ENCODE measurements around the gene SYT3. TPM values are rescaled to one million over a fixed set of nuclear protein-coding genes. Genes with fewer than 3 reads are reported as not detected.

Gene SYT3
- total RNA-seq, 1 donor from 2014 or later = 2.5 TPM

DNA sequence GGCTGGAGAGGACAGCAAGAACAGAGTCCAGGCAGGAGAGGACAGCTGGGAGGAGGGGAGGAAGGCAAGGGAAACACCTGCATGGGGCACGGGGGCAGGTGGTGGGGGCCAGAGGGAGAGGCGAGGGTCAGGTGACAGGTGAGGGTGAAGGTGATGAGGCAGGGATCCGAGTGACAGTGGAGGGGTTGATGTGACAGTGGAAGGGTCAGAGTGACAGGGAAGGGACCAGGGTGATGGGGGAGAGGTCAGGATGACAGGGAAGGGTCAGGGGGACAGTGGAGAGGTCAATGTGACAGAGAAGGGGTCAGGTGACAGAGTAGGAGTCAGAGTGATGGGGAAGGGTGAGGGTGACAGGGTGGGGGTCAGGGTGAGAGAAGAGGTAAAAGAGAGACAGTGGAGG lies 38.6 kb upstream of the SYT3 start:
- Histone ChIP-seq H3K36me3 (no peaks in the 10 kb centered on the region), H3K4me1 (no peaks in the 10 kb centered on the region), H3K27me3 (no peaks in the 10 kb centered on the region), H3K27ac (no peak overlapping the region), H3K4me3 (no peak overlapping the region), H3K9me3 (no peaks in the 10 kb centered on the region)
- intact Hi-C loops (cut with DNase I) = no loop called here
- no peak for TF ChIP-seq POLR2A (IDR thresholded peaks at IDR 0.05)
- DNase-seq (ENCODE audit: extremely low spot score in 2 of 2) = no peak

DNA sequence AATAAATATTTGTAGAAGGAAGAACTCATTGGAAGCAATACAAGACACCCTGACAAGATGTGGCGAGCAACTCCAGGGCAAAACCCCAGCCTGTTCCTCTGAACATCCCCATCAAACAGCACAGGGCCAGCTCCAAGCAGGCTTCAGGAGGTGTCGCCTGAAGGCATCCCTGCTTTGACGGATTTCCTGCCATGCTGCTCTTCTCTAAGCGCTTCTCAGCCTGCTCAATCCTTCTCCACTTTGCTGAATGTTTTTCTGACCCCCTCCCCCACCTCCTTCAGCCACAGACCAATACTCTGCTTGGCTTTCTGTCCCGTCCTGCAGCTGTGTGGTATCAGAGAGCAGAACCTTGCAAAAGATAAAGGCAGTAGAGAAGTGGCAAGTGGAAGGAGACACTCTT lies 38.0 kb upstream of the SYT3 start:
- H3K4me1 ChIP-seq = no peaks in the 10 kb centered on the region
- H3K4me3 ChIP-seq = no peak overlapping the region
- H3K27ac ChIP-seq = no peak overlapping the region
- no peaks in the 10 kb centered on the region for H3K36me3 ChIP-seq
- TF ChIP-seq POLR2AphosphoS5 (IDR thresholded peaks at IDR 0.05; ENCODE audit: insufficient read depth in 1 of 2, low read depth in 1 of 2) (no peak), POLR2A (IDR thresholded peaks at IDR 0.05) (no peak)
- TF ChIP-seq, protein P1, sequence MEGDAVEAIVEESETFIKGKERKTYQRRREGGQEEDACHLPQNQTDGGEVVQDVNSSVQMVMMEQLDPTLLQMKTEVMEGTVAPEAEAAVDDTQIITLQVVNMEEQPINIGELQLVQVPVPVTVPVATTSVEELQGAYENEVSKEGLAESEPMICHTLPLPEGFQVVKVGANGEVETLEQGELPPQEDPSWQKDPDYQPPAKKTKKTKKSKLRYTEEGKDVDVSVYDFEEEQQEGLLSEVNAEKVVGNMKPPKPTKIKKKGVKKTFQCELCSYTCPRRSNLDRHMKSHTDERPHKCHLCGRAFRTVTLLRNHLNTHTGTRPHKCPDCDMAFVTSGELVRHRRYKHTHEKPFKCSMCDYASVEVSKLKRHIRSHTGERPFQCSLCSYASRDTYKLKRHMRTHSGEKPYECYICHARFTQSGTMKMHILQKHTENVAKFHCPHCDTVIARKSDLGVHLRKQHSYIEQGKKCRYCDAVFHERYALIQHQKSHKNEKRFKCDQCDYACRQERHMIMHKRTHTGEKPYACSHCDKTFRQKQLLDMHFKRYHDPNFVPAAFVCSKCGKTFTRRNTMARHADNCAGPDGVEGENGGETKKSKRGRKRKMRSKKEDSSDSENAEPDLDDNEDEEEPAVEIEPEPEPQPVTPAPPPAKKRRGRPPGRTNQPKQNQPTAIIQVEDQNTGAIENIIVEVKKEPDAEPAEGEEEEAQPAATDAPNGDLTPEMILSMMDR (IDR thresholded peaks at IDR 0.05) = no peak
- intact Hi-C loops (cut with DNase I) = no loop called here
- no peaks in the 10 kb centered on the region for H3K27me3 ChIP-seq
- no peaks in the 10 kb centered on the region for H3K9me3 ChIP-seq
- no peak for DNase-seq (ENCODE audit: extremely low spot score in 2 of 2)

DNA sequence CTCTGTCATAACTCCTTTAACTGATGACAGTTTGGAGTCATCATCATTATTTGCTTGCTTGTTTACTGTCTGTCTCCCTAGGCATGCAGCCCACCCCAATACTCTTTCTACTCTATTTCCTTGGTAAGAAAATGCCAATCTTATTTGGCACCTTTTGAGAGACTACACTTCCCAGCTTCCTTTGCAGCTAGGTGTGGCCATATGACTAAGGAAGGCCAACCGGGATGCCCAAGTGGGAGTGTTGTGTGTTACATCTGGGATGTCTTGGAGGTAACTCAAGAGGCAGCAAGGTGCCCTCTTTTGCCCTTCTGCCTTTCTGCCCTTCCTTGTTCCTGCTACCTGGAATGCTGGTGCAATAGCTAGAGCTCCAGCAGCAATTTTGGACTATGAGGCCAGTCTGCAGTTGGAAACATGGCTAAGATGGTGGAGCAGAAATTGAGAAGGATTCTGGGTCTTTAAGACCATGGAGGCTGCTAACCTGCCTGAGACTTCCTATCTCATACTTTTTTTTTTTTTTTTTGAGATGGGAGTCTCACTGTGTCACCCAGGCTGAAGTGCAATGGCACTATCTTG lies 37.0 kb upstream of the SYT3 start:
- H3K36me3 ChIP-seq = no peaks in the 10 kb centered on the region
- H3K27me3 ChIP-seq = no peaks in the 10 kb centered on the region
- intact Hi-C loops (cut with DNase I) = no loop called here
- no peaks in the 10 kb centered on the region for H3K4me1 ChIP-seq
- no peak overlapping the region for H3K4me3 ChIP-seq
- DNase-seq (ENCODE audit: extremely low spot score in 2 of 2) = no peak
- no peak overlapping the region for H3K27ac ChIP-seq
- no peaks in the 10 kb centered on the region for H3K9me3 ChIP-seq
- no peak for TF ChIP-seq POLR2A (IDR thresholded peaks at IDR 0.05)
- TF ChIP-seq POLR2AphosphoS5 (IDR thresholded peaks at IDR 0.05; ENCODE audit: insufficient read depth in 1 of 2, low read depth in 1 of 2) = no peak
- TF ChIP-seq, protein P1 (IDR thresholded peaks at IDR 0.05) = no peak

DNA sequence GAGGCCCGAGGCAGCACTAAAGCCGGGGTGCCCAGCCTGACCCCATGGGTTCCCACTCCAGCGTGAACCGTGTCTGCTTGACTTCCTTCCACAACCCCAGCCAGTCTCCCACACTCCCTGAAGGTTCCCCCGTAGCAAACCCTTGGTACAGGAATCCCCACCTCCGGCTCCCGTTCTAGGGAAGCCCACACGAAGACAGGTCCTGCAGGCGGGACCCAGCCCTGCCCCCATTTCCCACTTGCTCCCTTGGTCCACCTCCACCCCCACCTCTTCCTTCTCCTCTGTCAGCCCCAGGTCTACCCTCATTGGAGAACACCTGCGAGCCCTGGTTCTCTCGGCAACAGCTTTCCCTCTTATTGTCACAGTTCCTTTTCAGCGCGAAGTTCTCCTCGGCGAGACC lies 33.4 kb upstream of the SYT3 start:
- Histone ChIP-seq H3K9me3 (no peaks in the 10 kb centered on the region), H3K4me1 (no peaks in the 10 kb centered on the region), H3K36me3 (no peaks in the 10 kb centered on the region), H3K27me3 (peaks cover 10% of the 10 kb centered on the region), H3K27ac (no peak overlapping the region), H3K4me3 (no peak overlapping the region)
- no peak for DNase-seq (ENCODE audit: extremely low spot score in 2 of 2)
- no peak for TF ChIP-seq POLR2A (IDR thresholded peaks at IDR 0.05)
- TF ChIP-seq, protein P1 (IDR thresholded peaks at IDR 0.05) = no peak
- no peak for TF ChIP-seq POLR2AphosphoS5 (IDR thresholded peaks at IDR 0.05; ENCODE audit: insufficient read depth in 1 of 2, low read depth in 1 of 2)
- intact Hi-C loops (cut with DNase I) = no loop called here

DNA sequence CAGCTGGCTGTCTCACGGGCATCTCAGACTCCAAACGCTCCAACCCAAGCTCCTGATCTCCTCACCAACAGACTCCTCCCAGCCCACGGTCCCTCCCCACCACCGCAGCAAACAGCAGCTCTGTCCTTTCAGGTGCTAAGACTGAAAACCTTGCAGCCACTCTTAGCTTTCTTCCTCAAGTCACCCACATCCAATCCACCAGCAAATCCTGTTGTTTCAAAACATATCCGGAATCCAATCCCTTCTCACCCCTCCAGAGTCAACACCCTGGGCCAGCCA lies 30.4 kb upstream of the SYT3 start:
- Histone ChIP-seq H3K4me1 (peaks cover 18% of the 10 kb centered on the region), H3K36me3 (no peaks in the 10 kb centered on the region), H3K27me3 (peaks cover 11% of the 10 kb centered on the region), H3K4me3 (no peak overlapping the region), H3K27ac (no peak overlapping the region), H3K9me3 (no peaks in the 10 kb centered on the region)
- TF ChIP-seq, protein P1 (IDR thresholded peaks at IDR 0.05) = no peak
- TF ChIP-seq POLR2A (IDR thresholded peaks at IDR 0.05) (no peak), POLR2AphosphoS5 (IDR thresholded peaks at IDR 0.05; ENCODE audit: insufficient read depth in 1 of 2, low read depth in 1 of 2) (no peak)
- intact Hi-C loops (cut with DNase I) = no loop called here
- no peak for DNase-seq (ENCODE audit: extremely low spot score in 2 of 2)
